CD4-positive, alpha-beta T cell treated with Interleukin-17A for 1 hour (primary cell): Measurements from ENCODE around the gene ZFAND3.

Source experiments
- DNase-seq: peaks from one replicate; pipeline ENCODE4 v3.0.0-alpha.2; 2020

ZFAND3 gene

GRCh38 chr6:38161331-38161730 is 341.8 kb downstream of the ZFAND3 start:
- no peak for DNase-seq

DNA sequence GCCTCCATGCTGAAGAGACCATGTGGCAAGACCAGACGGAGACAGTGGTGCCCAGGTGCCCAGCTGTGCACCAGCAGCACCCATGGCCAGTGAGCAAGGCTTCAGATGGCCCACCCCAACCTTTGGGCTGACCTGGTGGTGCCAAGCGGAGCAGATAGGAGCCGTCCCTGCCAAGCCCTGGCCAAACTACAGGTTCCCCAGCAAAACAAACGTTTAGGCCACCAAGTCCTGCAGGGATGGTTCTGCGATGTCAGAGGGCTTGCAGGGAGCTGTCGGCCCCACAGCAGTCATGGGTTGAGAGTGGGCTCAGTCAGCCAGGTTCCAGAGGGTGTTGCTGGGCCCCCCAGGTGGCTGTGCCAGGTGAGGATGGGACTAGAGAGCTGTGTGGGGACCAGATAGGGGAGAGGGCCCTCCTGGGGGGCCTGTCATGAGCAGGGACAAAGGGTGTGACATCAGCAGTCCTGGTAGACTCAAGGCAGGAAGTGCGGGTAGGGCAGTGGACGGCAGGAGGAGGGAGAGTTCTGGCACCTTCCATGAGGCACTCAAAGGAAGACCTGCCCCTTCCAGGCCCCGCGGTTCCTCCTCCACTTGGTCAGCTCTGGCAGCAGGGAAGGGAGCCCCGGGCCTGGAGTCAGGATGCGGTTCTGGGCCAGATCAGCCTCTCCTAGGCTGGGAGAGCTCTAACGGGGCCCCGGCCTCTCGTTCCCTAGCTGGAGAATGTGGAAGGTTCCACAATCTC is 342.4 kb downstream of the ZFAND3 start:
- DNase-seq: no peak

DNA sequence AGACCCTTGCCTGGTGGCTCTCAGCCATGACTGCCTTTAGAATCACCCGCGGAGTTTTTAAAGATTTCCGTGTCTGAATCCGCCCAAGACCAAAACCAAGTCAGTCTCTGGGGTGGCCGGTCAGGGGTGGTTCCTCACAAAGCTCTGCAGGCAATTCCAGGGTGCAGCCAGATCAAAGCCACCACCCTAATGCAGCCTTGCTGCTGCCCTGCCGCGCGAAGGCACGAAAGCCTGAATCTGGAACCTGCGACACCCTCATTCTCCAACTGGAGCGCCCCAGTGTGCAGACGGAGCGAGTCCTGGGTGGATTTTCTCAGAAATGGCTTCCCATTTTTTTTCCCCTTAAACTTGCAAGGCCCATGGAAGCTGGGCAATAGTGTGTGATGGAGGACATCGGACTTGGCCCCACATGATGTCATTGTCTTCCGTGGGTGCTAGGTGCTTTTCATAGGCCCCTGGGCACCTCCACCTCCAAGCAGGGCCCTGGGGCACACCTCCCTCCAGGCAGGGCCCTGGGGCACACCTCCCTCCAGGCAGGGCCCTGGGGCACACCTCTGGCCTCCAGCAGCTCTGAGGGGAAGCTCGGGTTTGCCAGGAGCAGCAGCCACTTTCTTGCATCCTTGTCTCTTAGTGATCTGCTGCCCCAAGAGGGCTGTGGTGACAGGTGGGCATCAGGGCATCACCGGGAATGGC is 343.1 kb downstream of the ZFAND3 start:
- no peak for DNase-seq

- DNase-seq: no peak
These were observed 343.9 kb downstream of the ZFAND3 start for GRCh38 chr6:38163186-38164130.

GRCh38 chr6:38164131-38164481 is 344.6 kb downstream of the ZFAND3 start:
- no peak for DNase-seq

GRCh38 chr6:38164671-38165108 is 345.2 kb downstream of the ZFAND3 start:
- DNase-seq: no peak

- no peak for DNase-seq
These were observed 347.1 kb downstream of the ZFAND3 start for GRCh38 chr6:38166411-38167240.

GRCh38 chr6:38167598-38167997 is 348.1 kb downstream of the ZFAND3 start:
- DNase-seq: no peak

- DNase-seq: no peak
These were observed 348.6 kb downstream of the ZFAND3 start for GRCh38 chr6:38168126-38168525.

DNA sequence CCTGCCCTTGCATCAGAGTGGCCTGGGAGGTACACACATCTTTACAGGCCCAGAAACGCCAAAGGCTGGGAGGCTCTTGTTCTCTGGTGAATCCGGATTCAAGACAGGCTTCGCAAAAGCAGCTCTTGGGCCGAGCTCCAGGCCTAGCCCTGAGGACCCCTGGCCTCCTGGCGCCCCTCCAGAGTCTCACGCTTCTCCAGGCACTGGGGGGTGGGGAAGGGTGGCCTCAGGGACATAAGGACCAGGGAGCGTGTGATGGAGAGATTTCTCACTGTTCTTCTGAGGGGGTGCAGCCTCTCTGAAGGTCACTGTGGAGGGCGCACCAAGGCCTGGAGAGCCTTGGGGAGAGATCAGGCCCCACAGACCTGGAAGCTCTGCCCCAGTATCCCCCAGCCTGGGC is 349.2 kb downstream of the ZFAND3 start:
- no peak for DNase-seq

- DNase-seq: no peak
These were observed 349.9 kb downstream of the ZFAND3 start for GRCh38 chr6:38169221-38169976.

DNA sequence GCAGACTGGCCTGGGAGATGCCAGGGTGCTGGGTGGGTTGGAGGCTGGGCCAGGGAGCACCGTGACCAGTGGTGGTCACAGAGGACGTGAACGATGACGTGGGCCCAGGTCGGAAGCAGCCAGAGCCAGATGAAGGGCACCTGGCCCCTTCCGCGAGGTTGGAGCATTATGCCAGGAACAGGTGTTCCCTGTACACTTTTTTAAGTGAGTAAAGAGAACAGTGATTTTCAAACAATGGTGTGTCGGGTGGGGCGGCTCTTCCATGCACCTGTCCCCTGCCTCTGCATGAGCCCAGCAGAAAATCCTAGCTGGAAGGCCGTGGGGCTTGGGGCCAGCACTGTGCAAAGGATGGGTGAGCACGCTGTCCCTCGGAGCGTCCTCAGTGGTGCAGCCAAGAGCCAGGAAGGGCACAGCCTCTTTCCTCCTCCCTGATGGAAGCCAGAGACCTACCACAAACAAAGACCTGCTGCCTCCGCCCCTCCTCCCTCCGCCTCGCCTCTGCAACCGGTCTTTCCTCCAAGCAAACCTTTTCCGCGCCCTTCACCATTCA is 350.5 kb downstream of the ZFAND3 start:
- DNase-seq: no peak

DNA sequence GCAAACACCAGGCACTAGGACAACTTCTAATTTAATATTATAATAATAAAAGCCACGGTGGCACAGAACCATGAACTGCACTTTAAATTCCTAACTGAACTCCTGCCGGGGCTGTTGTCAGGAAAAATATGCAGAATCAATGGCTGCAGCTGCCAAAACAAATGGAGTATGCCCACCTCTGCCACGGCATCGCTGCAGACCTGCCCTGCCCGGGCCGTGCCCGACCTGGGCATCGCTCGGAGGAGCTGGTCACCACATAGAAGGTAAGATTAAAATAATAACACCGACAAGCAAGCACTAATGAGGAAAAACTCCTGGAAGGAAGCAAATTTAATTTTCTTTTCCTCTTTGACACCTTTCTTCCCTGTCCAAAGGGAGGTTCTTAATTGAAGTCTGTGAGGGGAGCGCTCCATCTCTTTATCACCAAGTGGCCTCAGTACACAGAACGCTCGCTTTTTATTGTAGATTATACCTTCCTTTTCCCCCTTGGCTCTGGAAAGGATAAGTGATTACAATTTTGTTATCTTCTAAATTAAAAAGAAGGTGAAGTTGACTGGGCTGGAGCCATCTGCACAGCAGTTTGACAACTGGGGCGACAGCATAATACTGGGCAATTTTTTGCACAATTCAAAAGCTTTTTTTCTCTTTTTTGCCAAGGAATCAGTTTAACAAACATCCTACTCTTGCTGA is 351.3 kb downstream of the ZFAND3 start:
- DNase-seq: no peak

GRCh38 chr6:38171997-38172738 is 352.6 kb downstream of the ZFAND3 start:
- no peak for DNase-seq

DNA sequence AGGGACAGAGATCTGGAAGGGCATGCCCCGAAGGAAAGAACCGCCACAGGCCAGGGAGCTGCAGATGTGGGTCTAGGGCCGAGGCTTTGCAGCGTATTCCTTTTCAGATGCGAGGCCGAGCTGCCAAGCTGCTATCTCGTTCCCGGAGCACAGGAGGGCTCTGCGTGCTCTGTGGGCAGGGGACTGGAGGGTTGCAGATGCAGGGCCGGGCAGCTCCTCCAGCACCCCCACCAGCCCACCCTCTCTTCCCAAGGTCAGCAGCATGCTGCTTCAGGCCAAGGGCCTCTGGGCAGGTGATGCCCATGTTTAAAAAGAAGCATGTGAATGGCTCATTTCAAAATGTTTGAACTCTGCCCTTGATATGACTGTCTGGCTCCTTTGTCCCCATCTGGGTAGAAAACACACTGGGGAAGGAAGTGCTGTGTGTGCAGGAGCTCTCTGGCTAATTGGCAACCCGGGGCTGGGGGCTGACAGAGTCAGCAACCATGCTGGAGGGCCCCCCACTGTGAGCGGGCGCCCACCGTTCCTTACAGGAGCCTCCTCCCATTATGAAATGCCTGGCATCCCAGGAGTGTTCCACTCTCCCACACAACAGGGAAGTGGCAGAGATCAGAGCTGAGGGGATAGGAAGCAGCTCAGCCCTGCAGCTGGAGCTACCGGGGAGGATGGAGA is 353.3 kb downstream of the ZFAND3 start:
- DNase-seq: no peak

- no peak for DNase-seq
These were observed 354.4 kb downstream of the ZFAND3 start for GRCh38 chr6:38173909-38174308.

- no peak for DNase-seq
These were observed 354.8 kb downstream of the ZFAND3 start for GRCh38 chr6:38174315-38174714.

GRCh38 chr6:38174806-38175495 is 355.4 kb downstream of the ZFAND3 start:
- no peak for DNase-seq

- no peak for DNase-seq
These were observed 356.3 kb downstream of the ZFAND3 start for GRCh38 chr6:38175786-38176185.
